Esophagus squamous epithelium (tissue), 5 donors: ENCODE data around the gene RYR1. TPM values are rescaled to one million over a fixed set of nuclear protein-coding genes. Genes with fewer than 3 reads are reported as not detected.
A peak's percentile ranks its signal among the peaks of the same experiment; 100 is the strongest.

ENCODE experiments used
- DNase-seq: peaks from one replicate; lab custom pipeline; 2025; lab: John Stamatoyannopoulos, UW
- H3K27ac ChIP-seq, 4 donors: fragments of 200-600 bp; sonication (generic); one replicate each; pipeline ENCODE4 v1.5.1; 2016 to 2019; ENCODE audit warnings: mild to moderate bottlenecking in 1 of 4
- H3K27me3 ChIP-seq, 4 donors: fragments of 200-600 bp; sonication (generic); 1 replicate in 3 of 4; 2 replicates in 1 of 4; pipeline versions ENCODE4 v1.5.1 to v1.6.0; 2017 to 2021; ENCODE audit warnings: antibody characterized with exemption in 1 of 4
- H3K36me3 ChIP-seq, 3 donors: fragments of 200-600 bp; sonication (generic); one replicate each; pipeline ENCODE4 v1.5.1; 2016 to 2019
- H3K4me1 ChIP-seq, 3 donors: fragments of 200-600 bp; sonication (generic); one replicate each; pipeline ENCODE4 v1.5.1; 2017 to 2019
- H3K4me3 ChIP-seq, 4 donors: fragments of 200-600 bp; sonication (generic); 1 replicate in 3 of 4; 2 replicates in 1 of 4; pipeline ENCODE4 v1.5.1; 2016 to 2019; ENCODE audit warnings: mild to moderate bottlenecking in 2 of 4, moderate library complexity in 1 of 4
- H3K9me3 ChIP-seq, 3 donors: fragments of 200-600 bp; sonication (generic); one replicate each; pipeline ENCODE4 v1.5.1; 2016 to 2019
- CTCF ChIP-seq, 6 experiments: fragments of 450-650 bp in 4 of 6; fragments of 200-600 bp in 2 of 6; sonication (generic) in 2 of 6; IDR thresholded peaks; one replicate each; pipeline ENCODE4 v1.5.1; 2016 to 2019; ENCODE audit warnings: antibody characterized with exemption in 6 of 6, mild to moderate bottlenecking in 4 of 6, moderate library complexity in 4 of 6
- POLR2A ChIP-seq, 4 donors: fragments of 450-650 bp; IDR thresholded peaks; one replicate each; pipeline ENCODE4 v1.6.1; 2017; ENCODE audit warnings: antibody characterized with exemption in 4 of 4, mild to moderate bottlenecking in 4 of 4, moderate library complexity in 3 of 4
- WGBS, 2 donors: methylation state at CpG; one replicate each; pipeline ENCODE4 v1.1.5; 2018; 5-methylcytosine and 5-hydroxymethylcytosine counted together
- intact Hi-C: fragments of 100-400 bp; cut with DNase I; formaldehyde crosslinking; loops from one replicate; pipeline ENCODE4 v1.15.0; 2022
- total RNA-seq, 4 donors: library from RNA; depleted of rRNA; stranded (reverse); fragments of >200 nt; gene quantifications; one replicate each; pipeline ENCODE4 v1.1.0, GENCODE V29; 2016
- donor health status: DM: yes; HTN: yes; CAD: no.

RYR1 gene
- total RNA-seq, 4 donors from 2014 or later = 11.2 to 18.3 (median 13.8) TPM

GRCh38 chr19:38635483-38636399 is 202.2 kb downstream of the RYR1 start:
- H3K27ac ChIP-seq = peak overlapping the region; percentile 73 to 84 (median 82)
- WGBS, 2 donors = 71 to 84% methylated on average over 13 of the region's 17 CpGs
- TF ChIP-seq CTCF (IDR thresholded peaks at IDR 0.05) (no peak), POLR2A (IDR thresholded peaks at IDR 0.05) (no peak)

More at GRCh38 chr19:38635483-38636399, 202.2 kb downstream of the RYR1 start:
- H3K4me3 ChIP-seq = no peak overlapping the region
- no peaks in the 10 kb centered on the region for H3K27me3 ChIP-seq
- H3K4me1 ChIP-seq = peaks cover 19 to 78% (median 36%) of the 10 kb centered on the region in 3 donors
- intact Hi-C loops = no loop called here
- DNase-seq = no peak
- H3K9me3 ChIP-seq = no peaks in the 10 kb centered on the region
- H3K36me3 ChIP-seq = peaks cover 3 to 55% (median 9%) of the 10 kb centered on the region in 3 donors

Other genes with a start within 250 kb of the RYR1 start
- 1 to 10 TPM in 1 of 4 donors, under 1 TPM in 1, not detected in 2; 0.44 to 2.5 TPM for gene DPF1, start 209.5 kb upstream of the RYR1 start, total RNA-seq
- 100 to 1,000 TPM in 1 of 4 donors, 10 to 100 TPM in 2, 1 to 10 TPM in 1; 1.1 to 101 (median 26.3) TPM for gene PPP1R14A, start 177.3 kb upstream of the RYR1 start, total RNA-seq
- gene SPINT2, start 169.1 kb upstream of the RYR1 start, total RNA-seq = 100 to 1,000 TPM; 345 to 663 (median 433) TPM
- gene C19orf33, start 129.4 kb upstream of the RYR1 start, total RNA-seq = 100 to 1,000 TPM; 354 to 843 (median 469) TPM
- gene YIF1B, start 117.7 kb upstream of the RYR1 start, total RNA-seq = 10 to 100 TPM; 24.0 to 42.8 (median 27.3) TPM
- gene KCNK6, start 113.8 kb upstream of the RYR1 start, total RNA-seq = 10 to 100 TPM; 13.7 to 27.0 (median 21.6) TPM
- gene CATSPERG, start 97.9 kb upstream of the RYR1 start, total RNA-seq = 1 to 10 TPM in 2 of 4 donors, under 1 TPM in 2; 0.19 to 5.3 (median 1.1) TPM
- gene PSMD8, start 59.1 kb upstream of the RYR1 start, total RNA-seq = 100 to 1,000 TPM; 172 to 231 (median 197) TPM
- under 1 TPM in 1 of 4 donors, not detected in 3; 0.15 TPM for gene GGN, start 45.7 kb upstream of the RYR1 start, total RNA-seq
- under 1 TPM in 3 of 4 donors, not detected in 1; 0.15 to 0.38 (median 0.35) TPM for gene SPRED3, start 45.0 kb upstream of the RYR1 start, total RNA-seq
- 10 to 100 TPM; 14.4 to 40.0 (median 21.2) TPM for gene FAM98C, start 30.6 kb upstream of the RYR1 start, total RNA-seq
- gene RASGRP4, start 7.5 kb upstream of the RYR1 start, total RNA-seq = 1 to 10 TPM in 1 of 4 donors, under 1 TPM in 2, not detected in 1; 0.35 to 4.2 (median 0.64) TPM
- gene MAP4K1, start 184.3 kb downstream of the RYR1 start, total RNA-seq = 1 to 10 TPM; 1.5 to 4.2 (median 2.7) TPM
- 100 to 1,000 TPM; 437 to 578 (median 516) TPM for gene EIF3K, start 185.5 kb downstream of the RYR1 start, total RNA-seq
- gene ACTN4, start 214.0 kb downstream of the RYR1 start, total RNA-seq = 100 to 1,000 TPM; 302 to 705 (median 414) TPM